Endothelial cell (in vitro differentiated cells): Measurements from ENCODE around the gene CA4. TPM values are rescaled to one million over a fixed set of nuclear protein-coding genes. Genes with fewer than 3 reads are reported as not detected.

Experiments used
- DNase-seq: peaks from one replicate; pipeline ENCODE4 v3.0.0; 2021; ENCODE audit warnings: low spot score
- H3K27ac Mint-ChIP-seq: one replicate; pipeline ENCODE4 v1.8.0; 2021; ENCODE audit warnings: mixed read lengths, inconsistent platforms; ENCODE audit not compliant: unreplicated experiment
- H3K27me3 Mint-ChIP-seq: one replicate; pipeline ENCODE4 v1.8.0; 2021; ENCODE audit warnings: mild to moderate bottlenecking, moderate library complexity, mixed read lengths, inconsistent platforms; ENCODE audit not compliant: unreplicated experiment
- H3K36me3 Mint-ChIP-seq: one replicate; pipeline ENCODE4 v1.8.0; 2021; ENCODE audit warnings: mild to moderate bottlenecking, low read depth, mixed read lengths, inconsistent platforms; ENCODE audit not compliant: unreplicated experiment
- H3K4me1 Mint-ChIP-seq: one replicate; pipeline ENCODE4 v1.8.0; 2021; ENCODE audit warnings: mild to moderate bottlenecking, mixed read lengths, inconsistent platforms; ENCODE audit not compliant: unreplicated experiment
- H3K4me3 Mint-ChIP-seq: one replicate; pipeline ENCODE4 v1.8.0; 2021; ENCODE audit warnings: mild to moderate bottlenecking, mixed read lengths, inconsistent platforms; ENCODE audit not compliant: unreplicated experiment
- H3K9me3 Mint-ChIP-seq: one replicate; pipeline ENCODE4 v1.8.0; 2021; ENCODE audit warnings: mixed read lengths, inconsistent platforms; ENCODE audit not compliant: unreplicated experiment
- CTCF ChIP-seq: fragments of 200-600 bp; sonication (generic); IDR thresholded peaks from one replicate; pipeline ENCODE4 v1.5.0; 2021; ENCODE audit warnings: antibody characterized with exemption; ENCODE audit not compliant: unreplicated experiment
- total RNA-seq: library from RNA; stranded (reverse); fragmentation: NEBNext Ultra II Directional; extraction: Animal tissue kit (Norgen Biotek cat#: 25700); gene quantifications from one replicate; pipeline ENCODE4 v1.2.1, GENCODE V29; 2021; ENCODE audit not compliant: unreplicated experiment

CA4 gene
- total RNA-seq, 1 donor from 2014 or later, result 8.3 TPM

GRCh38 chr17:60153606-60154390, 4.0 kb downstream of the CA4 start:
- peaks cover 26% of the 10 kb centered on the region for H3K27me3 Mint-ChIP-seq

GRCh38 chr17:60154616-60155426, 5.0 kb downstream of the CA4 start:
- no peak overlapping the region for H3K4me3 Mint-ChIP-seq
- TF ChIP-seq CTCF, result no peak
- no peak overlapping the region for H3K27ac Mint-ChIP-seq
- H3K36me3 Mint-ChIP-seq, result peaks cover 10% of the 10 kb centered on the region
- H3K27me3 Mint-ChIP-seq, result peaks cover 20% of the 10 kb centered on the region
- no peak for DNase-seq
- H3K9me3 Mint-ChIP-seq, result no peaks in the 10 kb centered on the region
- peaks cover 12% of the 10 kb centered on the region for H3K4me1 Mint-ChIP-seq

More at GRCh38 chr17:60153606-60154390, 4.0 kb downstream of the CA4 start:
- H3K4me1 Mint-ChIP-seq, result peaks cover 12% of the 10 kb centered on the region
- H3K4me3 Mint-ChIP-seq, result no peak overlapping the region
- DNase-seq, result no peak
- TF ChIP-seq CTCF, result no peak
- peaks cover 10% of the 10 kb centered on the region for H3K36me3 Mint-ChIP-seq
- no peaks in the 10 kb centered on the region for H3K9me3 Mint-ChIP-seq
- no peak overlapping the region for H3K27ac Mint-ChIP-seq

GRCh38 chr17:60155427-60155814, 5.6 kb downstream of the CA4 start:
- DNase-seq, result no peak
- H3K36me3 Mint-ChIP-seq, result peaks cover 10% of the 10 kb centered on the region
- H3K27ac Mint-ChIP-seq, result no peak overlapping the region
- no peak for TF ChIP-seq CTCF
- H3K4me1 Mint-ChIP-seq, result peaks cover 18% of the 10 kb centered on the region
- H3K9me3 Mint-ChIP-seq, result no peaks in the 10 kb centered on the region
- peaks cover 23% of the 10 kb centered on the region for H3K27me3 Mint-ChIP-seq
- H3K4me3 Mint-ChIP-seq, result peak overlapping the region; percentile 31

GRCh38 chr17:60155815-60156214, 6.0 kb downstream of the CA4 start:
- Mint-ChIP-seq H3K9me3 (no peaks in the 10 kb centered on the region), H3K4me1 (peaks cover 20% of the 10 kb centered on the region), H3K4me3 (no peak overlapping the region), H3K27ac (no peak overlapping the region), H3K36me3 (peaks cover 10% of the 10 kb centered on the region), H3K27me3 (peaks cover 23% of the 10 kb centered on the region)
- DNase-seq, result no peak
- TF ChIP-seq CTCF, result no peak

- Mint-ChIP-seq H3K36me3 (peaks cover 10% of the 10 kb centered on the region), H3K4me1 (peaks cover 22% of the 10 kb centered on the region), H3K4me3 (peak overlapping the region; percentile 65), H3K9me3 (no peaks in the 10 kb centered on the region), H3K27me3 (peaks cover 18% of the 10 kb centered on the region), H3K27ac (no peak overlapping the region)
- no peak for TF ChIP-seq CTCF
- no peak for DNase-seq
Measured at GRCh38 chr17:60156746-60157145, 7.0 kb downstream of the CA4 start.
